SK-N-MC (cell line): ENCODE data around the gene RBBP8NL.

Source experiments
- EZH2 ChIP-seq: fragments of 200-600 bp; sonication (generic); IDR thresholded peaks from one replicate; pipeline ENCODE4 v1.6.1; 2017; ENCODE audit warnings: antibody characterized with exemption
- POLR2AphosphoS5 ChIP-seq: IDR thresholded peaks from 2 replicates; pipeline ENCODE4 v1.6.1; 2012; ENCODE audit warnings: mild to moderate bottlenecking, low read depth, low read length, borderline replicate concordance

DNA sequence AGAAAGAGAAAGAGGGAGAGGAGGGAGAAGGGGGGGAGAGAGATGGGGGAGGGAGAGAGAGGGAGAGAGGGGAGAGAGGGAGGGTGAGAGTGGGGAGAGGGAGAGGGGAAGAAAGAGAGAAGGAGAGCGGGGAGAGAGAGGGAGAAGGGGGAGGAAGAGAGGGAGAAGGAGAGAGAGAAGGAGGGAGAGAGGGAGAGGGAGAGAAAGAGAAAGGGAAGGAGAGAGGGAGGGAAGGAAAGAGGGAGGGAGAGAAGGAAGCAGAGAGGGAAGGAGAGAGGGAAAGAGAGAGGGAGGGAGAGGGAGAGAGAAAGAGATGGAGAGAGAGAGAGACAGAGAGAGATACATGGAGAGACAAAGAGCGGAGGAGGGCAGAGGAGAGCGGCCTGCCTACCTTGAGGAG is 24.6 kb upstream of the RBBP8NL start:
- TF ChIP-seq EZH2 (no peak), POLR2AphosphoS5 (no peak)
